Measurements from ENCODE around the gene STRIP1. TPM values are rescaled to one million over a fixed set of nuclear protein-coding genes. Genes with fewer than 3 reads are reported as not detected.
A peak's percentile ranks its signal among the peaks of the same experiment; 100 is the strongest.

The STRIP1 gene
- total and polyA plus RNA-seq, 2 of the 8 experiments (the other 6 are each of a cell fraction or from before 2014, with no cell fraction given), result 21.3 to 45.6 TPM

DNA sequence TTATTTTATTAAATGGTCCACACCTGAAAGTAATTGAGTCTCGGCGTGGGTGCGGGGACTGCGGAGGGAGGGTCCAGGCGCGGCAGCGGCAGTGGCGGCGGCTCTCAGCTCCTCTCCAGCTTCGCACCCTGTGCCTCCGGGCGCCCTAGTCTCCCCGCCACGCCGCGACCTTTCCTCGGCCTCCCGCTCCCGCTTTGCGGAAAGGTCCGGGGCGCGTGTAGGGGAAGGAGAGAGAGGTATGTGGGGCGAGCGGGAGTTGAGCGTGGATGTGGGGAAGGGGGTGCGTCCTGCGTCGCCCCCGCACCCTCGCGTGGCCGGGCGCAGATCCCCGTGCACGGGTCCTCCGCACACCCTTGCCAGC lies 49.4 kb downstream of the STRIP1 start (continued):
- TF ChIP-seq, protein P1, sequence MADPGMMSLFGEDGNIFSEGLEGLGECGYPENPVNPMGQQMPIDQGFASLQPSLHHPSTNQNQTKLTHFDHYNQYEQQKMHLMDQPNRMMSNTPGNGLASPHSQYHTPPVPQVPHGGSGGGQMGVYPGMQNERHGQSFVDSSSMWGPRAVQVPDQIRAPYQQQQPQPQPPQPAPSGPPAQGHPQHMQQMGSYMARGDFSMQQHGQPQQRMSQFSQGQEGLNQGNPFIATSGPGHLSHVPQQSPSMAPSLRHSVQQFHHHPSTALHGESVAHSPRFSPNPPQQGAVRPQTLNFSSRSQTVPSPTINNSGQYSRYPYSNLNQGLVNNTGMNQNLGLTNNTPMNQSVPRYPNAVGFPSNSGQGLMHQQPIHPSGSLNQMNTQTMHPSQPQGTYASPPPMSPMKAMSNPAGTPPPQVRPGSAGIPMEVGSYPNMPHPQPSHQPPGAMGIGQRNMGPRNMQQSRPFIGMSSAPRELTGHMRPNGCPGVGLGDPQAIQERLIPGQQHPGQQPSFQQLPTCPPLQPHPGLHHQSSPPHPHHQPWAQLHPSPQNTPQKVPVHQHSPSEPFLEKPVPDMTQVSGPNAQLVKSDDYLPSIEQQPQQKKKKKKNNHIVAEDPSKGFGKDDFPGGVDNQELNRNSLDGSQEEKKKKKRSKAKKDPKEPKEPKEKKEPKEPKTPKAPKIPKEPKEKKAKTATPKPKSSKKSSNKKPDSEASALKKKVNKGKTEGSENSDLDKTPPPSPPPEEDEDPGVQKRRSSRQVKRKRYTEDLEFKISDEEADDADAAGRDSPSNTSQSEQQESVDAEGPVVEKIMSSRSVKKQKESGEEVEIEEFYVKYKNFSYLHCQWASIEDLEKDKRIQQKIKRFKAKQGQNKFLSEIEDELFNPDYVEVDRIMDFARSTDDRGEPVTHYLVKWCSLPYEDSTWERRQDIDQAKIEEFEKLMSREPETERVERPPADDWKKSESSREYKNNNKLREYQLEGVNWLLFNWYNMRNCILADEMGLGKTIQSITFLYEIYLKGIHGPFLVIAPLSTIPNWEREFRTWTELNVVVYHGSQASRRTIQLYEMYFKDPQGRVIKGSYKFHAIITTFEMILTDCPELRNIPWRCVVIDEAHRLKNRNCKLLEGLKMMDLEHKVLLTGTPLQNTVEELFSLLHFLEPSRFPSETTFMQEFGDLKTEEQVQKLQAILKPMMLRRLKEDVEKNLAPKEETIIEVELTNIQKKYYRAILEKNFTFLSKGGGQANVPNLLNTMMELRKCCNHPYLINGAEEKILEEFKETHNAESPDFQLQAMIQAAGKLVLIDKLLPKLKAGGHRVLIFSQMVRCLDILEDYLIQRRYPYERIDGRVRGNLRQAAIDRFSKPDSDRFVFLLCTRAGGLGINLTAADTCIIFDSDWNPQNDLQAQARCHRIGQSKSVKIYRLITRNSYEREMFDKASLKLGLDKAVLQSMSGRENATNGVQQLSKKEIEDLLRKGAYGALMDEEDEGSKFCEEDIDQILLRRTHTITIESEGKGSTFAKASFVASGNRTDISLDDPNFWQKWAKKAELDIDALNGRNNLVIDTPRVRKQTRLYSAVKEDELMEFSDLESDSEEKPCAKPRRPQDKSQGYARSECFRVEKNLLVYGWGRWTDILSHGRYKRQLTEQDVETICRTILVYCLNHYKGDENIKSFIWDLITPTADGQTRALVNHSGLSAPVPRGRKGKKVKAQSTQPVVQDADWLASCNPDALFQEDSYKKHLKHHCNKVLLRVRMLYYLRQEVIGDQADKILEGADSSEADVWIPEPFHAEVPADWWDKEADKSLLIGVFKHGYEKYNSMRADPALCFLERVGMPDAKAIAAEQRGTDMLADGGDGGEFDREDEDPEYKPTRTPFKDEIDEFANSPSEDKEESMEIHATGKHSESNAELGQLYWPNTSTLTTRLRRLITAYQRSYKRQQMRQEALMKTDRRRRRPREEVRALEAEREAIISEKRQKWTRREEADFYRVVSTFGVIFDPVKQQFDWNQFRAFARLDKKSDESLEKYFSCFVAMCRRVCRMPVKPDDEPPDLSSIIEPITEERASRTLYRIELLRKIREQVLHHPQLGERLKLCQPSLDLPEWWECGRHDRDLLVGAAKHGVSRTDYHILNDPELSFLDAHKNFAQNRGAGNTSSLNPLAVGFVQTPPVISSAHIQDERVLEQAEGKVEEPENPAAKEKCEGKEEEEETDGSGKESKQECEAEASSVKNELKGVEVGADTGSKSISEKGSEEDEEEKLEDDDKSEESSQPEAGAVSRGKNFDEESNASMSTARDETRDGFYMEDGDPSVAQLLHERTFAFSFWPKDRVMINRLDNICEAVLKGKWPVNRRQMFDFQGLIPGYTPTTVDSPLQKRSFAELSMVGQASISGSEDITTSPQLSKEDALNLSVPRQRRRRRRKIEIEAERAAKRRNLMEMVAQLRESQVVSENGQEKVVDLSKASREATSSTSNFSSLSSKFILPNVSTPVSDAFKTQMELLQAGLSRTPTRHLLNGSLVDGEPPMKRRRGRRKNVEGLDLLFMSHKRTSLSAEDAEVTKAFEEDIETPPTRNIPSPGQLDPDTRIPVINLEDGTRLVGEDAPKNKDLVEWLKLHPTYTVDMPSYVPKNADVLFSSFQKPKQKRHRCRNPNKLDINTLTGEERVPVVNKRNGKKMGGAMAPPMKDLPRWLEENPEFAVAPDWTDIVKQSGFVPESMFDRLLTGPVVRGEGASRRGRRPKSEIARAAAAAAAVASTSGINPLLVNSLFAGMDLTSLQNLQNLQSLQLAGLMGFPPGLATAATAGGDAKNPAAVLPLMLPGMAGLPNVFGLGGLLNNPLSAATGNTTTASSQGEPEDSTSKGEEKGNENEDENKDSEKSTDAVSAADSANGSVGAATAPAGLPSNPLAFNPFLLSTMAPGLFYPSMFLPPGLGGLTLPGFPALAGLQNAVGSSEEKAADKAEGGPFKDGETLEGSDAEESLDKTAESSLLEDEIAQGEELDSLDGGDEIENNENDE (IDR thresholded peaks at IDR 0.05; ENCODE audit: insufficient replicate concordance, low read length), result no peak
- TF ChIP-seq ASH2L (IDR thresholded peaks at IDR 0.05; ENCODE audit: low read length) (no peak), CHD2 (IDR thresholded peaks at IDR 0.05; ENCODE audit: low read length) (no peak), TBP (IDR thresholded peaks at IDR 0.05; ENCODE audit: low read depth, low read length) (no peak), ZNF274 (IDR thresholded peaks at IDR 0.05; ENCODE audit: borderline replicate concordance, extremely low read depth, low read length) (no peak), SRF (IDR thresholded peaks at IDR 0.05; ENCODE audit: low read depth, low read length) (no peak), SIN3A (conservative IDR thresholded peaks at IDR 0.05 in 1 of 2, IDR thresholded peaks at IDR 0.05 in 1 of 2; ENCODE audit: low read depth in 1 of 2, low read length in 2 of 2) (no peak), TAF1 (IDR thresholded peaks at IDR 0.05; ENCODE audit: low read depth, low read length) (no peak), PHF8 (conservative IDR thresholded peaks at IDR 0.05; ENCODE audit: low read depth, low read length) (no peak), CHD1 (IDR thresholded peaks at IDR 0.05; ENCODE audit: low read depth, low read length) (no peak), CEBPB (IDR thresholded peaks at IDR 0.05; ENCODE audit: low read depth, low read length) (no peak), SP4 (IDR thresholded peaks at IDR 0.05; ENCODE audit: low read length) (no peak)
- TF ChIP-seq, protein P2, sequence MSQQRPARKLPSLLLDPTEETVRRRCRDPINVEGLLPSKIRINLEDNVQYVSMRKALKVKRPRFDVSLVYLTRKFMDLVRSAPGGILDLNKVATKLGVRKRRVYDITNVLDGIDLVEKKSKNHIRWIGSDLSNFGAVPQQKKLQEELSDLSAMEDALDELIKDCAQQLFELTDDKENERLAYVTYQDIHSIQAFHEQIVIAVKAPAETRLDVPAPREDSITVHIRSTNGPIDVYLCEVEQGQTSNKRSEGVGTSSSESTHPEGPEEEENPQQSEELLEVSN (IDR thresholded peaks at IDR 0.05), result peak; percentile 63; the same call in 1 of the 2 replicates
